Globus pallidus (tissue), 1 donor: ENCODE data around the gene GOLGA3.
A peak's percentile ranks its signal among the peaks of the same experiment; 100 is the strongest.
"Not testable (repeated sequence)": the region's sequence is repeated elsewhere in the genome, so short reads cannot be mapped to it uniquely, and the experiment has no call there.

Experiments used
- DNase-seq: peaks from one replicate; pipeline ENCODE4 v3.0.0-alpha.2; 2015; ENCODE audit warnings: low spot score

The GOLGA3 gene, protein sequence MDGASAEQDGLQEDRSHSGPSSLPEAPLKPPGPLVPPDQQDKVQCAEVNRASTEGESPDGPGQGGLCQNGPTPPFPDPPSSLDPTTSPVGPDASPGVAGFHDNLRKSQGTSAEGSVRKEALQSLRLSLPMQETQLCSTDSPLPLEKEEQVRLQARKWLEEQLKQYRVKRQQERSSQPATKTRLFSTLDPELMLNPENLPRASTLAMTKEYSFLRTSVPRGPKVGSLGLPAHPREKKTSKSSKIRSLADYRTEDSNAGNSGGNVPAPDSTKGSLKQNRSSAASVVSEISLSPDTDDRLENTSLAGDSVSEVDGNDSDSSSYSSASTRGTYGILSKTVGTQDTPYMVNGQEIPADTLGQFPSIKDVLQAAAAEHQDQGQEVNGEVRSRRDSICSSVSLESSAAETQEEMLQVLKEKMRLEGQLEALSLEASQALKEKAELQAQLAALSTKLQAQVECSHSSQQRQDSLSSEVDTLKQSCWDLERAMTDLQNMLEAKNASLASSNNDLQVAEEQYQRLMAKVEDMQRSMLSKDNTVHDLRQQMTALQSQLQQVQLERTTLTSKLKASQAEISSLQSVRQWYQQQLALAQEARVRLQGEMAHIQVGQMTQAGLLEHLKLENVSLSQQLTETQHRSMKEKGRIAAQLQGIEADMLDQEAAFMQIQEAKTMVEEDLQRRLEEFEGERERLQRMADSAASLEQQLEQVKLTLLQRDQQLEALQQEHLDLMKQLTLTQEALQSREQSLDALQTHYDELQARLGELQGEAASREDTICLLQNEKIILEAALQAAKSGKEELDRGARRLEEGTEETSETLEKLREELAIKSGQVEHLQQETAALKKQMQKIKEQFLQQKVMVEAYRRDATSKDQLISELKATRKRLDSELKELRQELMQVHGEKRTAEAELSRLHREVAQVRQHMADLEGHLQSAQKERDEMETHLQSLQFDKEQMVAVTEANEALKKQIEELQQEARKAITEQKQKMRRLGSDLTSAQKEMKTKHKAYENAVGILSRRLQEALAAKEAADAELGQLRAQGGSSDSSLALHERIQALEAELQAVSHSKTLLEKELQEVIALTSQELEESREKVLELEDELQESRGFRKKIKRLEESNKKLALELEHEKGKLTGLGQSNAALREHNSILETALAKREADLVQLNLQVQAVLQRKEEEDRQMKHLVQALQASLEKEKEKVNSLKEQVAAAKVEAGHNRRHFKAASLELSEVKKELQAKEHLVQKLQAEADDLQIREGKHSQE (N-terminal part only)

DNA sequence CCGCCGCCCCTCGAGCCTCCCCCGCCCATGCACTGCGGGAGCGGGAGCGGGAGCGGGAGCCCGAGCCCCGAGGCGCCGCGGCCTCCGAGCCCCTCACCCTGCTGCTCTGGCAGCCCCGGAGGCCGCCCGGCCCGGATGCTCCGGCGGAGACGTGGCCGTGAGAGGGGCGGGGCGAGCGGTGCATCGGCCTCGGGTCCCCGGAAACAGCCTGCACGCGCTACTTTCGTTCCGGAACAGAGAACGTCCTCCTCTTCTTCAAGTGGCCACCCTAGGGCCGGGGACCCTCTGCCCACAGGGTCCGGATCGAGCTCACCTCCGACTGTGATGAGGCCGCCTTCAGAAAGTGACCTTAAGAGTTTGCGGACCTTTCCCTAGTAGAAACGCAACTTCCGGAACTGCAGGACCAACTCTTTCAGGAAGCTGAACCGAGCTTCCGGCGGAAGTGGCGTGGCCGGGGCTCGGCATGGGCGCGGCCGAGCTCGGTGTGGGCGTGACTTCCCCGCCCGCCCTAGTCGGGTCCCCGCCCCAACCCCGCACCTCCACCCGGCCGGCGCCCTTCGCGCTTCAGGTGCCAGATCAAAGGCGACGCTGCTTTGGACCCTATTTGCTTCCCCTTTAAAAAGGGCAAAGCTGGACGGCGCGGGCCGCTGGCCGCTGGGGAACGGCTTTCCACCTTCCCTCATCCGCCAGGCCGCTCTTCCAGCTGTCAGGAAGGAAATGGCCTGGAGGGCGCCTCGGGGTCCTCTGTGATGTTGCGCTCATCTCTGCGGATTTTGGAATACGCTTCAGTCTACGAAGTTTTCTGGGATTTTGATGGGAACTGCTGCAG is at the start of gene GOLGA3:
Gene GOLGA3, minus strand, starts transcription at position 164 of the 829 bp plus-strand sequence. CDS start 6,741 bp downstream, outside the sequence.
- peak; percentile 89 for DNase-seq

DNA sequence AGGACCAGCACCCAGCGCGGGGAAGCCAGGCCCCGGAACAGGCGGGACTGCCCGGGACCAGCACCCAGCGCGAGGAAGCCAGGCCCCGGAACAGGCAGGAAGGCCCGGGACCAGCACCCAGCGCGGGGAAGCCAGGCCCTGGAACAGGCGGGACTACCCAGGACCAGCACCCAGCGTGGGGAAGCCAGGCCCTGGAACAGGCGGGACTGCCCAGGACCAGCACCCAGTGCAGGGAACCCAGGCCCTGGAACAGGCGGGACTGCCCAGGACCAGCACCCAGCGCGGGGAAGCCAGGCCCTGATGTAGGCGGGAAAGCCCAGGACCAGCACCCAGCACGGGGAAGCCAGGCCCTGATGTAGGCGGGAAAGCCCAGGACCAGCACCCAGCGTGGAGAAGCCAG is 46.0 kb upstream of the GOLGA3 start:
- DNase-seq: not testable (repeated sequence)

DNA sequence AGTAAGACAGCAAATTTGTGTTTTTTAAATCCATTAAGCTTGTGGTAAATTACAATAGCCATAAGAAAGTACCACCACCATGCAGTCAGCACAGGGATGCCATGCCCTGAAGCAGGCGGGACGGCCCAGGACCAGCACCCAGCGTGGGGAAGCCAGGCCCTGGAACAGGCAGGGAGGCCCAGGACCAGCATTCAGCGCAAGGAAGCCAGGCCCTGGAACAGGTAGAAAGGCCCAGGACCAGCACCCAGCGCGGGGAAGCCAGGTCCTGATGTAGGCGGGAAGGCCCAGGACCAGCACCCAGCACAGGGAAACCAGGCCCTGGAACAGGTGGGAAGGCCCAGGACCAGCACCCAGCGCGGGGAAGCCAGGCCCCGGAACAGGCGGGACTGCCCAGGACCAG is 45.5 kb upstream of the GOLGA3 start:
- DNase-seq: no peak

DNA sequence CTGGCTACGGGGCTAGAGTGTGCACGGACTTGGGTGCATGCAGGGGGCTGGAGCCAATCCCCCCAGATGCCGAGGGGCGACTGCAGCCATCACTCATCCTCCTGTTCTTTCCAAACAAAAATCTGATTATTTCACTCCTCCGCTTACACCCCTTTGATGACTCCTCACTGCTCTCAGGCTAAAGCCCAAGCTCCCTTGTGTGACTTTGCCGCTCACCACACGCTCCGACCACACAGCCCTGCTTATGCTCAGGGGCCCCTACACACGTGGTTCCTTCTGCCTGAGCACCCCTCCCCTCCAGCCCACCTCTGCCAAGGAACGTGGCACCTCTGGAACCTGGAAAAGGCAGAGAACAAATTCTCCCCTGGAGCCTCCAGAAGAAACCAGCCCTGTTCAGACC is 45.1 kb upstream of the GOLGA3 start:
- DNase-seq: no peak

DNA sequence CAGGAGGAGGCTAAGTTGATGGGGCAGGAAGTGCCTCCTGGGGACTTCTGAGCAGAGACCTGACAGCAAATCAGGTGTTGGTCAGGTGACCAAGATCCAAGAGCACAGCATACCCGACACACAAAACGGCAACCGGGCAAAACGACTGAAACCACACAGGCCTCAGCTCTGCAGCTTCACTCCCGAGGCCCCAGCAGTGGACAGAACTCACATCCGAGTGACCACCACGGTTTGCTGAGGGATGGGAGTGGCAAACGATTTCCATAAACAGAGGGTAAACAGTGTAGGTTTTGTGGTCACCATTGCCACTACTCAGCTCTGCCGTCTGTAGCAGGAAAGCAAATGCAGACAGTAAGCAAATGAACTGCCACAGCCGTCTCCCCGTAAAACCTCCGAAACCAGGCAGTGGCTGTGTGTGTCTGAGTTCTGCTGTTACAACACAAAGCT is 44.3 kb upstream of the GOLGA3 start:
- no peak for DNase-seq

DNA sequence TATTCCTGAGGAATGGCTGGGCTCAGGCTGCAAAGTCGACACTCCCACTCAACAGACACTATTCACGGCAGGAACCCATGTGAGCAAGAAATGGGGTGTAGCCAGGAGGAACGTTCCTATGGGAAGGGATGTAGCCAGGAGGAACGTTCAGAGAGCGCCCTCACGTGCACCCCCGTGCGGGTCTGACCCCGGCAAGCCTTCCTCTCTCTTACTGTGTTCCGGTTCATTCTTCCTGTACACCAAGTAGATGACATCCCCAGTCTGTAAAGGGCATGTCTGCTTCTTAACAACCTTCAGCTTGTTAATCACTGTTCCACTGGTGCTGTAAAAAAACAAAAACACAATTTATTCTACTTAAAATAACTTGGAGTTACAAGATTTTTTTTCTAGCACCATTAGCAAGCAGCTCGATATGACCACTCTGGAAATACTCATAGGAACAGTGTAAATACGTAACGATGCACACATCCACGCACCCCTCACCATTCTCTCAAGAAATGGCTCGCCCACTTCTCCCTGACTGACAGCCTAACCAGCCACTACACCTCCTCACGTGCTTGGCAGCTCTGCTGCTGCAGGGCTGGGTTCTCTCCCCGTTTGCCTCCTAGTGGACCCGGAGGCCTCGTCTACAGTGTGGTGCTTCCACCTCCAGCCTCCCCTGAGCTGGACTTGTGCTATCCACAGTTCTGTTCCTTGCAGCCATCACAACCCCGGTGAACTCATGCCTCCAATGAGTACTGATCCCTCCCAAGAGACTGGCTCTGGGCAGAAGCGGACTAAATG is 43.6 kb upstream of the GOLGA3 start:
- DNase-seq: no peak

DNA sequence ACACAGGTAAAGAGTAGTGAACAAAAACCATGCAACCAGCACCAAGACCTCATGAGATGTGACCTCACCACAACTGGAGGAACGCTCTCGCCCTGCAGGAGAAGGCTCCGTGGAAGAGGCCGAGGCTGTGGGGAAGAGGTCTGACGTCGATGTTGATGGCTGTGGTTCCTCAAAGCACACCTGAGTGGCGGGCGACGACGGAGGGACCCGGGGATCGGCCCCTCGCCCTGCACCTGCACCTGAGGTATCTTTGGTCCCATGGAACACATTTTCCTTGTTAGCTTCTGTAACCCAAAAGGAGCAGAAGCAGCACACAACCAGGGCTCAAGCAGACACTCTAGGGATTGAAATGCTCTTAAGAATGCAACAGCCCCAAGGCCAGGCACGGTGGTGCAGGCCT is 40.9 kb upstream of the GOLGA3 start:
- DNase-seq: no peak

DNA sequence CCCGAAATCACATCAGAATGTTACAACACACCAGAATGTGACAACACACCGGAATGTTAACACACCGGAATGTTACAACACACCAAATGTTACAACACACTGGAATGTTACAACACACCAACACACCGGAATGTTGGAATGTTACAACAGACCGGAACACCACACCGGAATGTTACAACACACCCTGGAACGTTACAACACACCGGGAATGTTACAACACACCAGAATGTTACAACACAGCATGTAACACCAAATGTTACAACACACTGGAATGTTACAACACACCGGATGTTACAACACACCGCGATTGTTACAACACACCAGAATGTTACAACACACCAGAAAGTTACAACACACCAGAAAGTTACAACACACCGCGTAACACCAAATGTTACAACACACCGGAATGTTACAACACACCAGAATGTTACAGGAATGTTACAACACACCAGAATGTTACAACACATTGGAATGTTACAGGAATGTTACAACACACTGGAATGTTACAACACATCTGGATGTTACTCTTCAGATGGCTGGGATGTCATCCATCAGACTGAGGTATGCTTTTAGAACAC is 37.7 kb upstream of the GOLGA3 start:
- no peak for DNase-seq

DNA sequence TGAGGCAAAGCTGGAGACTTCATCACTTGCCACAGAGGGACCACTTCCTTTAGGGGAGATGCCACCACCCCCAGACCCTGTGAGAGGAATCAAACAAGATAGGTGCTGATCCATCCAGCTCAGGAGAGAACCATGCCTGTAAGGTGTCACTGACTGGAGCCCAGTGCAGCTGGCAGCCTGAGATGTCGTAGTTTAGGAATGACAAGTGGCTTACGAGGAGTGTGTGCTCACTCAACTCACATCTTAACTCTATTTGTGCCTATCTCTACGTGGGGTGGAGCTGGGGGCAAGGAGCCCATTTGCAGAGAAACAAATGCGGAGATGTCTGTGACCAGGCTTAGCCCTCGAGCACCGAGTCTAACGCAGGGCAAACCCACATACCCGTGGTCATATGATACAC is 32.9 kb upstream of the GOLGA3 start:
- no peak for DNase-seq

DNA sequence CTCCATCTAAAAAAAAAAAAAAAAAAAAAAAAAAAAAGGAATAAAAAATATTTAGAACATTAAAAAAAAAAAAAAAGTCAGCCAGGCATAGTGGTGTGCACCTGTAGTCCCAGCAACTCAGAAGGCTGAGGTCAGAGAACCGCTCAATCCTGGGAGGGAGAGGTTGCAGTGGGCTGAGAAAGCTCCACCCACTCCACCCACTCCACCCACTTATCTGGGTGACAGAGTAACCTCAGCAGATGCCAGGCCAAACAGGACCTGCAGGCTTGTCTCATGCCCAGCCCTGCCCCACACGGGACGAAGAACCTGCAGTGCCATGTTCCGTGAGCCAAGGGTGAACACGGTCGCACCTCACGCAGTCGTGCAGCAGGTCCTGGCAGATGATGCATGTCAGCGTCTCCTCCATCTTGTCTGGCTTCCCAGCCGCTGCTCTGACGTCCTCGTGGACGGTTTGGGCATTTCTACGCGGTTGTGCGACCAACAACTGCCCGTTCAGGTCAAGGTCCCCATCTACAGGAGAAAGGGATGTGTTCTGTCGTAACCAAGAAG is 30.1 kb upstream of the GOLGA3 start:
- no peak for DNase-seq

DNA sequence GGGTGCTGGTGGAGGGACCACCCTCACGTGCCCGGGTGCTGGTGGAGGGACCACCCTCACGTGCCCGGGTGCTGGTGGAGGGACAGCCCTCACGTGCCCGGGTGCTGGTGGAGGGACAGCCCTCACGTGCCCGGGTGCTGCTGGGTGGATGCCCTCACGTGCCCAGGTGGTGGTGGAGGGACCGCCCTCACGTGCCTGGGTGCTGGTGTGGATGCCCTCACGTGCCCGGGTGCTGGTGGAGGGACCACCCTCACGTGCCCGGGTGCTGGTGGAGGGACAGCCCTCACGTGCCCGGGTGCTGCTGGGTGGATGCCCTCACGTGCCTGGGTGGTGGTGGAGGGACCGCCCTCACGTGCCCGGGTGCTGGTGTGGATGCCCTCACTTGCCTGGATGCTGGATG is 28.4 kb upstream of the GOLGA3 start:
- DNase-seq: not testable (repeated sequence)

DNA sequence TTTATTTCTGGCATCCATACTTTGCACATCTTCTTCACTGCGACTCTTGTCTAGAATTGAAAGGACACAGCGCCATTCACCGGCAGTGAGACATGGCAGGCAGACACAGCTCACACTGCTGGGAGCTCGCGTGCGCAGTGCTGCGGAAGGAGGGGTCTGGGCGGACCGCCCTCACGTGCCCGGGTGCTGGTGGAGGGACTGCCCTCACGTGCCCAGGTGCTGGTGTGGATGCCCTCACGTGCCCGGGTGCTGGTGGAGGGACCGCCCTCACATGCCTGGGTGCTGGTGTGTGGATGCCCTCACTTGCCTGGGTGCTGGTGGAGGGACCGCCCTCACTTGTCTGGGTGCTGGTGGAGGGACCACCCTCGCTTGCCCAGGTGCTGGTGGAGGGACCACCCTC is 27.9 kb upstream of the GOLGA3 start:
- no peak for DNase-seq

DNA sequence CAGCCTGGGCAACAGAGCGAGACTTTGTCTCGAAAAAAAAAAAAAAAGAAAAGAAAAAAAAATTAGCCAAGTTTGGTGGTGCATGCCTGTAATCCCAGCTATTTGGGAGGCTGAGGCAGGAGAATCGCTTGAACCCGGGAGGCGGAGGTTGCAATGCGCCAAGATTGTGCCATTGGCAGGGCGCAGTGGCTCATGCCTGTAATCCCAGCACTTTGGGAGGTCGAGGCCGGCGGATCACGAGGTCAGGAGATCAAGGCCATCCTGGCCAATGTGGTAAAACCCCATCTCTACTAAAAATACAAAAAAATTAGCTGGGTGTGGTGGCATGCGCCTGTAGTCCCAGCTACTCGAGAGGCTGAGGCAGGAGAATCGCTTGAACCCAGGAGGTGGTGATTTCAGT is 26.5 kb upstream of the GOLGA3 start:
- DNase-seq: not testable (repeated sequence)

DNA sequence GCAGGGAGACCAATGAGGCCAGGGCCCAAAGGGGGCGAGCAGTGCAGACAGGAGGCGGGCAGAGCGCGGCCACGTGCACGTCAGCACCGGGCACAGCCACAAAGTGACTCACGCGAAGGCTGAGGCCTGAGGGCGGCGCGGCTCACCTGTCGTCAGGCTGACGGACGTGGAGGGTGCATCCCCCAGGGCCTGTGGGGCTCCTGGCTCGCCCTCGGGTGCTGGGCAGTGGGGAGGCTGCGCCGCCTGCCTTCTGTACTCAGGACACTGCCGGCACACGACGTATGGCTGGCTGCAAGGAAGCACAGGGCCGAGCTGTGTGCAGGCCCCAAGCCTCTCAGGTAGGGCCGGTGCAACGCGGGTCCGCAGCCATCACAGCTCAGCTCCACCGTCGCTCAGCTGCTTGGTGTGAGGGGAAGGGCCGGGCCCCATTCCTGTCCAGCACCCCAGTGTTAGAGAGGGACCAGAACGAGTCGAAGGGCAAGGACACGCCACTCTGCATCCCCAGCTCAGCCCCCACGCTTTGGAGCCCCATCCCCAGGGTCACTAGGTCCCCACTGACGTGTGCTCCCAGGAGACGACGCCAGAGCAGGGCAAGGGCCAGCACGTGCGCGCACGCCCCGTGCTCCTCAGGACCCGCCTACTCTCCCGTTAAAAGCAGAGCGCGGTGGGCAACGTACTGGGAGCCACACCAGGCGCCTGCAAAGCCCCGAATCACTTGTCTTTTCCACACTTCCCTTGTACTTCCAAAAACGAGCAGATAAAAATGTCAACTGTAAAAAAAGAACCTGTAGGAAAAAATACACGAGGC is 24.8 kb upstream of the GOLGA3 start:
- no peak for DNase-seq

DNA sequence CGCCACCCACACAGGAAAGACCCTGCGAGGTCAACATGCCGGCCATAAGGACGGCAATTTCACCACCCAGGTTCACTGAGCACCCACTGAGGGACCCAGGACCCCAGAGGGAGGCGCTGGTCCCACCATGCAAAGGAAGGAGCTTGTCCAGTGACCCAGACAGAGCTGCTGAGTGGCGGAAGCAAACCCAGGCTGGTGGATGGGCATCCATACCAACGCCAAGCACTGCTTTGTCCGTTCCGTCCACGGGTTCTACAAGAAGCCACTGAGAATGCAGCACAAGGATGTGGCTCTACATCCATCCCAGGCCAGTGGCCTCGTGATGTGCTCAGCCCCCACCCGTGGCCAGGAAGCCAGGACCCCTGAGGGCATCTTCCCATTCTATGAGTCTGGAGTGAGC is 23.8 kb upstream of the GOLGA3 start:
- DNase-seq: no peak

DNA sequence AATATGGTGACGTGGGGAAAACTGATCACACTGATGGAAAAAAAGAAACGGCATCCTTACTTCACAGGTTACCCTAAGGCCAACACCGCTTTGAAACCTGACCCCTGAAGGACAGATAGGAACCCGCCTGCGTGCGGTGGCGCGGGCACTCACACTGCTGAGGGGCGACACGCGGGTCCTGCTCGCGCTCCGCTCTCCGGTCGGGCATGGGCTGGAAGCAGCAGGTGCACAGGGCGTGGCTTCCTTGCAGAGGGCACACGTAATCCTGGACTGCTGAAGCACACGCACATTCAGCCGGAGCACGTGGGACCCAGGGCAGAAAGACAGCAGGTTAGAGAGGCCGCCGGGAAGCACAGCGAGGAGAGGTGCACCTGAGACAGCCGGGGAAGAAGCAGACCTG is 22.8 kb upstream of the GOLGA3 start:
- DNase-seq: no peak

DNA sequence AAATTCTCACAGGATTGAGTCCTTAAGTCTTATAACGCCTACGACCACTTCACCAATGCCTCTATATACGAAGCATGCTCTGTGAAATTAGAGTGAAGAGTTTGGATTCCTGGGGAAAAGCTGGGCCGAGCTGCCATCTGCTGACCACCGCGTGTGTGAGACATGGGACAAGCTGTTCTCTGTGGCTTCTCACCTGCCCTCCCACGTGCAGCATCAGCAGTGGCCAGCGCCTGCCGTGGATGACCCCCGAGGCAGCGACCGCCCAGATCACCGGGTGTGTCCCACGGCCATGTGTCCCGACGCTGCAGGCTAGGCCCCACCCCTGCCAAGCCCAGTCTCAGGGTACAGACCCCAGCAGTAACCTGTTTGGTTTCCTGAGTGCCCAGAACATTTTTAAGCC is 21.6 kb upstream of the GOLGA3 start:
- no peak for DNase-seq

DNA sequence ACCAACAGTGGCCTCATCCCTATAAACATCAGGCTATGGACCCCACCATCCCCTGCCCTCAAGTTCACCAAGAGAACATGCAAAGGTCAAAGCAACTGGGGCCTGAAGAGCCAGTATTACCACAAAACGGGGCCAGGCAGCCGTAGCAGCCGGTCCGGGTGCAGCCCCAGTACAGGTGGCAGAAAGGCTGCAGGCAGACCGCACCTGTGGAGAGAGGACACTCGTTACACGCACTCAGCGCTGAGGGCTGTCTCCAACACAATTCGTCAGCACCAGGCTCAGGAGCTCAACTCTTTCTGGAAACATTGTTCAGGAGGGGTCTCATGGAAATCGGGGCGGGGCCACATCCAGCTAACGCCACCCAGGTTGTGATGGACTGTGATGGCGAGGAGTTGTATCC is 19.9 kb upstream of the GOLGA3 start:
- no peak for DNase-seq
